ENCODE results near the gene RAB12.

- TF ChIP-seq CTCF (IDR thresholded peaks at IDR 0.05) = no peak
- TF ChIP-seq POLR2A (IDR thresholded peaks at IDR 0.05) = no peak
Observed at GRCh38 chr18:8619835-8620577, 10.8 kb downstream of the RAB12 start.
